ENCODE measurements around the gene CNPY4.
A peak's percentile ranks its signal among the peaks of the same experiment; 100 is the strongest.
"Not testable (repeated sequence)": the region's sequence is repeated elsewhere in the genome, so short reads cannot be mapped to it uniquely, and the experiment has no call there.

The CNPY4 gene

GRCh38 chr7:100122067-100122466, 2.6 kb downstream of the CNPY4 start:
- no peak for DNase-seq

- DNase-seq, result no peak
Measured at GRCh38 chr7:100122568-100122967, 3.1 kb downstream of the CNPY4 start.

- no peak for DNase-seq
Measured at GRCh38 chr7:100124301-100125230, 5.1 kb downstream of the CNPY4 start.

- DNase-seq, result no peak
Measured at GRCh38 chr7:100126239-100126930, 7.0 kb downstream of the CNPY4 start.

GRCh38 chr7:100126931-100127865, 7.8 kb downstream of the CNPY4 start, which contains the start of gene MBLAC1:
TSS of gene MBLAC1 (plus strand) at chr7:100126967. CDS start at chr7:100127396, 429 bp downstream.
- peak; percentile 88 to 95 for DNase-seq

GRCh38 chr7:100127866-100128636, 8.6 kb downstream of the CNPY4 start:
- peak in 1 of 2 donors; percentile 20 for DNase-seq

GRCh38 chr7:100128637-100128963, 9.2 kb downstream of the CNPY4 start:
- DNase-seq, result no peak

GRCh38 chr7:100130220-100130607, 10.8 kb downstream of the CNPY4 start:
- not testable (repeated sequence) for DNase-seq

GRCh38 chr7:100130608-100131453, 11.4 kb downstream of the CNPY4 start:
- DNase-seq, result peak; percentile 80 to 84

- no peak for DNase-seq
Measured at GRCh38 chr7:100132126-100132525, 12.7 kb downstream of the CNPY4 start.

GRCh38 chr7:100132697-100133151, 13.3 kb downstream of the CNPY4 start:
- peak; percentile 73 to 79 for DNase-seq

- no peak for DNase-seq
Measured at GRCh38 chr7:100137851-100138760, 18.7 kb downstream of the CNPY4 start.

GRCh38 chr7:100141555-100141949, 22.1 kb downstream of the CNPY4 start:
- no peak for DNase-seq

GRCh38 chr7:100142461-100142860, 23.0 kb downstream of the CNPY4 start:
- DNase-seq, result no peak

- DNase-seq, result not testable (repeated sequence)
Measured at GRCh38 chr7:100146350-100146749, 26.9 kb downstream of the CNPY4 start.

GRCh38 chr7:100147278-100147677, 27.8 kb downstream of the CNPY4 start:
- DNase-seq, result no peak

GRCh38 chr7:100148225-100148558, 28.8 kb downstream of the CNPY4 start:
- no peak for DNase-seq

- peak; percentile 99 for DNase-seq
Measured at GRCh38 chr7:100148559-100149328, 29.3 kb downstream of the CNPY4 start, which contains the start of gene LAMTOR4. TSS of gene LAMTOR4 (plus strand) at chr7:100148918. CDS start at chr7:100148973, 55 bp downstream.

- DNase-seq, result no peak
Measured at GRCh38 chr7:100152404-100152803, 33.0 kb downstream of the CNPY4 start.

All from CD4-positive, alpha-beta T cell treated with Interferon alpha-2 for 1 hour (primary cell).